Measurements from ENCODE around the gene CALHM1.

CALHM1 gene

DNA sequence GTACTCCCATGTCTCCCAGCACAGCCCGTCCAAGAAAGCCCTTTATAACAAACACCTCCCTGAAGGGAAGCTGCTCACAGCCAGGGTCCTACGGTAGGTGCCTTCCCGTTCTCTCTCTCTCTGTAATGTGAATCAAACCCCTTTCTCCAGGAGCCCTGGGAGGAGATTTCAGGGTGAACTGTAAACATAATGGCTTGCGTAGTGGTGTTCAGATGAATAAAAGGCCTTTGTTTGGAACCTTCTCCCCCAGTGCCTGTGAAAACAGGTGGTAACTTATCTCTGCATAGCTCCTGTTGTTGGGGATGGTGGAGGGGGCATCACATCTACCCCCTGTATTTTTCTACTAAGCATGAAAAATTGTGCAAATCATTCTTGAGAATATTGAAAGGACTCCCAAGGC is 18.9 kb downstream of the CALHM1 start:
- H3K27me3 ChIP-seq (ENCODE audit: insufficient read depth, low read length, poor library complexity, severe bottlenecking), result no peaks in the 10 kb centered on the region
- no peaks in the 10 kb centered on the region for H4K20me1 ChIP-seq (ENCODE audit: insufficient read depth, low read length, poor library complexity, severe bottlenecking)

DNA sequence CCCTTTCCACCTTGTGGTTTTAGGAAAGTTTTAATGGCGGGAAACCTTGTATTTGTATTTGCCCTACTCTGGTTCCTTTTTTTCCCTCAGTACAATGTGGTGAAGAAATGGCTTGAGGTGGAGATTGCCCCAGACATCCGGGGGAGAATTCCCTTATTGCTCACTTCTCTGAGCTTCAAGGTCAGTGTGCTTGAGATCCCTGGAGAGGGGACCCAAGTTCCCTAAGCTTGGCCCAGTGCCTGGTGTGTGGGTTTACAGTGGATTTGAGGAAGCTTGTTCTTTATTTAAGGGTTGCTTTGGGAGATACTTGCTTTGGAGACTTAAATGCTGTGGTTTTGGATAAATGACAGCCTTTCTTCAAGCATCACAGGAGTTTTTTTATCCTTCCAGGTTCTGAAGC is 24.8 kb downstream of the CALHM1 start:
- peaks cover 8% of the 10 kb centered on the region for H3K4me1 ChIP-seq (ENCODE audit: insufficient read depth, low read length, poor library complexity, severe bottlenecking)
- H3K79me2 ChIP-seq (ENCODE audit: insufficient read depth, low read length), result no peaks in the 10 kb centered on the region
- no peak overlapping the region for H3K9ac ChIP-seq (ENCODE audit: low read depth, low read length, poor library complexity, severe bottlenecking)
- no peaks in the 10 kb centered on the region for H3F3A ChIP-seq (ENCODE audit: low read depth)
- H4K20me1 ChIP-seq (ENCODE audit: insufficient read depth, low read length, poor library complexity, severe bottlenecking), result no peaks in the 10 kb centered on the region
- H3K9me3 ChIP-seq (ENCODE audit: insufficient read depth, low read depth, low read length), result no peaks in the 10 kb centered on the region
- TF ChIP-seq EZH2phosphoT487 (IDR thresholded peaks at IDR 0.05; ENCODE audit: borderline replicate concordance), result no peak
- TF ChIP-seq, protein P1, sequence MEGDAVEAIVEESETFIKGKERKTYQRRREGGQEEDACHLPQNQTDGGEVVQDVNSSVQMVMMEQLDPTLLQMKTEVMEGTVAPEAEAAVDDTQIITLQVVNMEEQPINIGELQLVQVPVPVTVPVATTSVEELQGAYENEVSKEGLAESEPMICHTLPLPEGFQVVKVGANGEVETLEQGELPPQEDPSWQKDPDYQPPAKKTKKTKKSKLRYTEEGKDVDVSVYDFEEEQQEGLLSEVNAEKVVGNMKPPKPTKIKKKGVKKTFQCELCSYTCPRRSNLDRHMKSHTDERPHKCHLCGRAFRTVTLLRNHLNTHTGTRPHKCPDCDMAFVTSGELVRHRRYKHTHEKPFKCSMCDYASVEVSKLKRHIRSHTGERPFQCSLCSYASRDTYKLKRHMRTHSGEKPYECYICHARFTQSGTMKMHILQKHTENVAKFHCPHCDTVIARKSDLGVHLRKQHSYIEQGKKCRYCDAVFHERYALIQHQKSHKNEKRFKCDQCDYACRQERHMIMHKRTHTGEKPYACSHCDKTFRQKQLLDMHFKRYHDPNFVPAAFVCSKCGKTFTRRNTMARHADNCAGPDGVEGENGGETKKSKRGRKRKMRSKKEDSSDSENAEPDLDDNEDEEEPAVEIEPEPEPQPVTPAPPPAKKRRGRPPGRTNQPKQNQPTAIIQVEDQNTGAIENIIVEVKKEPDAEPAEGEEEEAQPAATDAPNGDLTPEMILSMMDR (conservative IDR thresholded peaks at IDR 0.05; ENCODE audit: low read length), result no peak
- H3K4me3 ChIP-seq (ENCODE audit: low read length, poor library complexity, severe bottlenecking), result no peak overlapping the region
- H3K4me2 ChIP-seq (ENCODE audit: low read depth, low read length, poor library complexity, severe bottlenecking), result no peak overlapping the region
- H2AFZ ChIP-seq (ENCODE audit: low read length), result no peak overlapping the region
- H3K9me2 ChIP-seq (replicated peaks; ENCODE audit: low read depth, low read length), result no peaks in the 10 kb centered on the region
- H3K36me3 ChIP-seq (ENCODE audit: insufficient read depth, low read length), result peaks cover 73% of the 10 kb centered on the region; the same call in 1 of the 2 replicates
- no peaks in the 10 kb centered on the region for H3K27me3 ChIP-seq (ENCODE audit: insufficient read depth, low read length, poor library complexity, severe bottlenecking)

More for the DNA sequence above, 18.9 kb downstream of the CALHM1 start:
- H3K4me1 ChIP-seq (ENCODE audit: insufficient read depth, low read length, poor library complexity, severe bottlenecking), result no peaks in the 10 kb centered on the region
- TF ChIP-seq, protein P1 (conservative IDR thresholded peaks at IDR 0.05; ENCODE audit: low read length), result no peak
- no peak for TF ChIP-seq EZH2phosphoT487 (IDR thresholded peaks at IDR 0.05; ENCODE audit: borderline replicate concordance)
- no peak overlapping the region for H3K4me2 ChIP-seq (ENCODE audit: low read depth, low read length, poor library complexity, severe bottlenecking)
- H3K9ac ChIP-seq (ENCODE audit: low read depth, low read length, poor library complexity, severe bottlenecking), result no peak overlapping the region
- H3K79me2 ChIP-seq (ENCODE audit: insufficient read depth, low read length), result no peaks in the 10 kb centered on the region
- H3K36me3 ChIP-seq (ENCODE audit: insufficient read depth, low read length), result peaks cover 91% of the 10 kb centered on the region; the same call in 1 of the 2 replicates
- H3K4me3 ChIP-seq (ENCODE audit: low read length, poor library complexity, severe bottlenecking), result no peak overlapping the region
- no peaks in the 10 kb centered on the region for H3F3A ChIP-seq (ENCODE audit: low read depth)
- no peaks in the 10 kb centered on the region for H3K9me3 ChIP-seq (ENCODE audit: insufficient read depth, low read depth, low read length)
- H3K9me2 ChIP-seq (replicated peaks; ENCODE audit: low read depth, low read length), result no peaks in the 10 kb centered on the region
- no peak overlapping the region for H2AFZ ChIP-seq (ENCODE audit: low read length)

- Histone ChIP-seq H3K4me1 (ENCODE audit: insufficient read depth, low read length, poor library complexity, severe bottlenecking) (peaks cover 13% of the 10 kb centered on the region), H3K36me3 (ENCODE audit: insufficient read depth, low read length) (peaks cover 71% of the 10 kb centered on the region; the same call in 1 of the 2 replicates), H3K4me2 (ENCODE audit: low read depth, low read length, poor library complexity, severe bottlenecking) (no peak overlapping the region), H3K9me2 (replicated peaks; ENCODE audit: low read depth, low read length) (no peaks in the 10 kb centered on the region), H3K9me3 (ENCODE audit: insufficient read depth, low read depth, low read length) (no peaks in the 10 kb centered on the region), H3K4me3 (ENCODE audit: low read length, poor library complexity, severe bottlenecking) (no peak overlapping the region), H3K27me3 (ENCODE audit: insufficient read depth, low read length, poor library complexity, severe bottlenecking) (no peaks in the 10 kb centered on the region), H3K9ac (ENCODE audit: low read depth, low read length, poor library complexity, severe bottlenecking) (no peak overlapping the region), H2AFZ (ENCODE audit: low read length) (no peak overlapping the region), H3K79me2 (ENCODE audit: insufficient read depth, low read length) (no peaks in the 10 kb centered on the region), H4K20me1 (ENCODE audit: insufficient read depth, low read length, poor library complexity, severe bottlenecking) (no peaks in the 10 kb centered on the region), H3F3A (ENCODE audit: low read depth) (no peaks in the 10 kb centered on the region)
- TF ChIP-seq, protein P1 (conservative IDR thresholded peaks at IDR 0.05; ENCODE audit: low read length), result no peak
- no peak for TF ChIP-seq EZH2phosphoT487 (IDR thresholded peaks at IDR 0.05; ENCODE audit: borderline replicate concordance)
Observed at GRCh38 chr10:103431902-103432301, 26.8 kb downstream of the CALHM1 start.
